WTC11 (cell line): ENCODE data around the gene TMEM235. TPM values are rescaled to one million over a fixed set of nuclear protein-coding genes. Genes with fewer than 3 reads are reported as not detected.

Source experiments
- ATAC-seq: fragments of 200-7000 bp; cut with Tn5 transposase; 2 replicates; pipeline ENCODE4 v1.10.0; 2021; ENCODE audit warnings: mild to moderate bottlenecking, moderate library complexity
- CTCF ChIA-PET: fragments of 300-600 bp; sonication (Branson Sonifier 250); formaldehyde crosslinking; loops from one replicate; lab custom pipeline; 2021; ENCODE audit warnings: antibody characterized with exemption; lab: Charles Lee
- POLR2A ChIA-PET: fragments of 350-600 bp; sonication (Branson Sonifier 250); formaldehyde crosslinking; loops from one replicate; lab custom pipeline; 2021; ENCODE audit warnings: antibody characterized with exemption; lab: Charles Lee
- DNase-seq: peaks from one replicate; pipeline ENCODE4 v3.0.0; 2021; ENCODE audit warnings: low spot score
- H3K27ac Mint-ChIP-seq: 2 replicates; pipeline ENCODE4 v1.8.0; 2021; ENCODE audit warnings: mixed read lengths
- H3K27me3 Mint-ChIP-seq: 2 replicates; pipeline ENCODE4 v1.8.0; 2021; ENCODE audit warnings: low read depth, mild to moderate bottlenecking, moderate library complexity, mixed read lengths
- H3K36me3 Mint-ChIP-seq: 2 replicates; pipeline ENCODE4 v1.8.0; 2021; ENCODE audit warnings: mixed read lengths
- H3K4me1 Mint-ChIP-seq: 2 replicates; pipeline ENCODE4 v1.8.0; 2022; ENCODE audit warnings: mixed read lengths
- H3K4me3 Mint-ChIP-seq: 2 replicates; pipeline ENCODE4 v1.8.0; 2021; ENCODE audit warnings: mild to moderate bottlenecking, moderate library complexity, mixed read lengths
- H3K9me3 Mint-ChIP-seq: 2 replicates; pipeline ENCODE4 v1.8.0; 2021; ENCODE audit warnings: mixed read lengths
- CREB1 ChIP-seq: sonication (generic); formaldehyde crosslinking; IDR thresholded peaks from 2 replicates; pipeline ENCODE4 v1.8.0; 2023; ENCODE audit warnings: mild to moderate bottlenecking, missing genetic modification reagents
- ESRRA ChIP-seq: sonication (generic); formaldehyde crosslinking; IDR thresholded peaks from 2 replicates; pipeline ENCODE4 v1.8.1; 2022; ENCODE audit warnings: mild to moderate bottlenecking, missing genetic modification reagents, borderline replicate concordance
- RELA ChIP-seq: sonication (generic); formaldehyde crosslinking; IDR thresholded peaks from 2 replicates; pipeline ENCODE4 v1.8.1; 2022; ENCODE audit warnings: missing genetic modification reagents, mild to moderate bottlenecking, borderline replicate concordance
- SOX15 ChIP-seq: fragments of 250-450 bp; sonication (Bioruptor Pico); IDR thresholded peaks from 2 replicates; pipeline ENCODE4 v1.9.0; 2021; ENCODE audit warnings: mild to moderate bottlenecking
- ZBTB21 ChIP-seq: sonication (generic); formaldehyde crosslinking; IDR thresholded peaks from 2 replicates; pipeline ENCODE4 v1.8.1; 2023; ENCODE audit warnings: mild to moderate bottlenecking, missing genetic modification reagents, borderline replicate concordance
- total RNA-seq: library from RNA; stranded (reverse); gene quantifications from 3 replicates; pipeline ENCODE4 v1.2.3, GENCODE V29; 2021
- TF ChIP-seq, protein P1 (sequence below): sonication (generic); formaldehyde crosslinking; IDR thresholded peaks from 2 replicates; pipeline ENCODE4 v1.8.0; 2023; ENCODE audit warnings: missing genetic modification reagents, mild to moderate bottlenecking, borderline replicate concordance
- TF ChIP-seq, protein P2 (sequence below): fragments of 250-450 bp; sonication (Bioruptor Pico); conservative IDR thresholded peaks from 2 replicates; pipeline ENCODE4 v1.9.0; 2021; ENCODE audit warnings: mild to moderate bottlenecking
- TF ChIP-seq, protein P3 (sequence below): fragments of 250-450 bp; sonication (Bioruptor Pico); IDR thresholded peaks from 2 replicates; pipeline ENCODE4 v1.8.0; 2021; ENCODE audit warnings: mild to moderate bottlenecking
- TF ChIP-seq, protein P4 (sequence below): fragments of 250-450 bp; sonication (Bioruptor Pico); IDR thresholded peaks from 2 replicates; pipeline ENCODE4 v1.9.0; 2021; ENCODE audit warnings: mild to moderate bottlenecking
- TF ChIP-seq, protein P5 (sequence below): sonication (generic); formaldehyde crosslinking; IDR thresholded peaks from 2 replicates; pipeline ENCODE4 v1.8.0; 2022; ENCODE audit warnings: mild to moderate bottlenecking, missing genetic modification reagents
- TF ChIP-seq, protein P6 (sequence below): sonication (generic); formaldehyde crosslinking; IDR thresholded peaks from 2 replicates; pipeline ENCODE4 v1.8.1; 2023; ENCODE audit warnings: mild to moderate bottlenecking, moderate library complexity, missing genetic modification reagents
- TF ChIP-seq, protein P7 (sequence below): sonication (generic); formaldehyde crosslinking; IDR thresholded peaks from 2 replicates; pipeline ENCODE4 v1.8.0; 2022; ENCODE audit warnings: missing genetic modification reagents
- TF ChIP-seq, protein P8 (sequence below): sonication (generic); formaldehyde crosslinking; conservative IDR thresholded peaks from 2 replicates; pipeline ENCODE4 v1.8.1; 2023; ENCODE audit warnings: mild to moderate bottlenecking, low read depth, missing genetic modification reagents, moderate library complexity
- TF ChIP-seq, protein P9 (sequence below): sonication (generic); formaldehyde crosslinking; IDR thresholded peaks from 2 replicates; pipeline ENCODE4 v1.8.1; 2022; ENCODE audit warnings: mild to moderate bottlenecking, moderate library complexity, missing genetic modification reagents

The TMEM235 gene
- total RNA-seq, 1 experiment from 2014 or later: 0.24 TPM

DNA sequence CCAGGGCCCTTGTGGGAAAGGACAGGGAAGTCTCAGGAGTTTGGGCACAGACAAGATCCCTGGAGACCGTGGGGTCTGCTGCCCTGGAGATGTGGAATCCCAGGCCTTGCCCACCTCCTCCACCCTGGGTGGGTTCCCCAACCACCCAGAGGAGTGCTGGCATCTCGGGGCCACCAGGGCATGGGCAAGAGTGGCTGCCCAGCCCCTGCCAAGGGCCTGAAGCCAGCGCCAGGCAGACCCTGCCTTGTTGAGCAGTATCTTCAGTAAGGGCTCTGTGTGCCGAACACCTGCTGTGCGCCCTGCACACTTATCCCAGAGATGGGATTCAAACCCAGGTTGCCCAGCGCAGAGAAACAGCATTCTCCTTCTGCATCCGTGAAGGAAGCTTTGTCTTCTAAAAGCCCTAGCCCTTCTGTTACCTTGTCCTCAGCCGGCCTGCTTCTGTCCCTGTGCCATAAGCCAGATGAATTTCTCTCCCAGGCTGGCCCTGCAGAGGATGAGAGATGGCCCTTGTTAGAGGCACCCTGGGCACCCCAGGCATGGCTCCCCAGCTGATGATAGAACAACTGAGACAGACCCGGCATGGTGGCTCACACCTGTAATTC lies 32.4 kb downstream of the TMEM235 start (continued):
- TF ChIP-seq, protein P1, sequence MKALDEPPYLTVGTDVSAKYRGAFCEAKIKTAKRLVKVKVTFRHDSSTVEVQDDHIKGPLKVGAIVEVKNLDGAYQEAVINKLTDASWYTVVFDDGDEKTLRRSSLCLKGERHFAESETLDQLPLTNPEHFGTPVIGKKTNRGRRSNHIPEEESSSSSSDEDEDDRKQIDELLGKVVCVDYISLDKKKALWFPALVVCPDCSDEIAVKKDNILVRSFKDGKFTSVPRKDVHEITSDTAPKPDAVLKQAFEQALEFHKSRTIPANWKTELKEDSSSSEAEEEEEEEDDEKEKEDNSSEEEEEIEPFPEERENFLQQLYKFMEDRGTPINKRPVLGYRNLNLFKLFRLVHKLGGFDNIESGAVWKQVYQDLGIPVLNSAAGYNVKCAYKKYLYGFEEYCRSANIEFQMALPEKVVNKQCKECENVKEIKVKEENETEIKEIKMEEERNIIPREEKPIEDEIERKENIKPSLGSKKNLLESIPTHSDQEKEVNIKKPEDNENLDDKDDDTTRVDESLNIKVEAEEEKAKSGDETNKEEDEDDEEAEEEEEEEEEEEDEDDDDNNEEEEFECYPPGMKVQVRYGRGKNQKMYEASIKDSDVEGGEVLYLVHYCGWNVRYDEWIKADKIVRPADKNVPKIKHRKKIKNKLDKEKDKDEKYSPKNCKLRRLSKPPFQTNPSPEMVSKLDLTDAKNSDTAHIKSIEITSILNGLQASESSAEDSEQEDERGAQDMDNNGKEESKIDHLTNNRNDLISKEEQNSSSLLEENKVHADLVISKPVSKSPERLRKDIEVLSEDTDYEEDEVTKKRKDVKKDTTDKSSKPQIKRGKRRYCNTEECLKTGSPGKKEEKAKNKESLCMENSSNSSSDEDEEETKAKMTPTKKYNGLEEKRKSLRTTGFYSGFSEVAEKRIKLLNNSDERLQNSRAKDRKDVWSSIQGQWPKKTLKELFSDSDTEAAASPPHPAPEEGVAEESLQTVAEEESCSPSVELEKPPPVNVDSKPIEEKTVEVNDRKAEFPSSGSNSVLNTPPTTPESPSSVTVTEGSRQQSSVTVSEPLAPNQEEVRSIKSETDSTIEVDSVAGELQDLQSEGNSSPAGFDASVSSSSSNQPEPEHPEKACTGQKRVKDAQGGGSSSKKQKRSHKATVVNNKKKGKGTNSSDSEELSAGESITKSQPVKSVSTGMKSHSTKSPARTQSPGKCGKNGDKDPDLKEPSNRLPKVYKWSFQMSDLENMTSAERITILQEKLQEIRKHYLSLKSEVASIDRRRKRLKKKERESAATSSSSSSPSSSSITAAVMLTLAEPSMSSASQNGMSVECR: no peak
- TF ChIP-seq, protein P2, sequence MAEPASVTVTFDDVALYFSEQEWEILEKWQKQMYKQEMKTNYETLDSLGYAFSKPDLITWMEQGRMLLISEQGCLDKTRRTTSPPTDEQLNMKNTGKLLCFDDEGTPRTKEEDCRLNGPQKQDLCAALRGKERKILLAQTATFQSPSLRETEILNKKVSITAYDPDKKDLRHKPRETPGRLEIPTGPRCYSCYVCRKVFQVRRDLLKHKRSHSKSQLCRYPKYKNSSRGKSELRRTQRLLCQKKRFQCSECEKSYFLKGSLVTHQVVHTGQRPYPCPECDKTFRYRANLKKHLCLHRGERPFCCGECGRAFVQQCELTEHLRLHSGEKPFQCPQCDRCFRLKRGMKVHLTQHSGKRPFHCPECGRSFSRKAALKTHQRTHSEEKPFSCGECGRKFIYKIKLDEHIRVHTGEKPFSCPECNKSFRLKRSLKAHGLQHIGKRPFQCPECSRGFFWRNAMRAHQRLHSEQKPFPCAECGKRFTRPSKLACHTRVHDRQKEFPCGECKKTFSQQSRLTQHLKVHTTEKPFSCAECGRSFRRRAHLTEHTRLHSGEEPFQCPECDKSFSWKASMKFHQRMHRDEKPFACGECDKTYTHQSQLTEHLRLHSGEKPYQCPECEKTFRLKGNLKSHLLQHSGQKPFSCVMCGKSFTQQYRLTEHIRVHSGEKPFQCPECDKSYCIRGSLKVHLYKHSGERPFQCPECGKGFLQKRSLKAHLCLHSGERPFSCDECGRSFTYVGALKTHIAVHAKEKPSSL (CRISPR knock-in tag): no peak
- TF ChIP-seq, protein P3, sequence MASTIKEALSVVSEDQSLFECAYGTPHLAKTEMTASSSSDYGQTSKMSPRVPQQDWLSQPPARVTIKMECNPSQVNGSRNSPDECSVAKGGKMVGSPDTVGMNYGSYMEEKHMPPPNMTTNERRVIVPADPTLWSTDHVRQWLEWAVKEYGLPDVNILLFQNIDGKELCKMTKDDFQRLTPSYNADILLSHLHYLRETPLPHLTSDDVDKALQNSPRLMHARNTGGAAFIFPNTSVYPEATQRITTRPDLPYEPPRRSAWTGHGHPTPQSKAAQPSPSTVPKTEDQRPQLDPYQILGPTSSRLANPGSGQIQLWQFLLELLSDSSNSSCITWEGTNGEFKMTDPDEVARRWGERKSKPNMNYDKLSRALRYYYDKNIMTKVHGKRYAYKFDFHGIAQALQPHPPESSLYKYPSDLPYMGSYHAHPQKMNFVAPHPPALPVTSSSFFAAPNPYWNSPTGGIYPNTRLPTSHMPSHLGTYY (CRISPR knock-in tag): no peak
- TF ChIP-seq ZBTB21: no peak
- no peak for TF ChIP-seq RELA (CRISPR knock-in tag)
- TF ChIP-seq, all 79 proteins: peak for 0

DNA sequence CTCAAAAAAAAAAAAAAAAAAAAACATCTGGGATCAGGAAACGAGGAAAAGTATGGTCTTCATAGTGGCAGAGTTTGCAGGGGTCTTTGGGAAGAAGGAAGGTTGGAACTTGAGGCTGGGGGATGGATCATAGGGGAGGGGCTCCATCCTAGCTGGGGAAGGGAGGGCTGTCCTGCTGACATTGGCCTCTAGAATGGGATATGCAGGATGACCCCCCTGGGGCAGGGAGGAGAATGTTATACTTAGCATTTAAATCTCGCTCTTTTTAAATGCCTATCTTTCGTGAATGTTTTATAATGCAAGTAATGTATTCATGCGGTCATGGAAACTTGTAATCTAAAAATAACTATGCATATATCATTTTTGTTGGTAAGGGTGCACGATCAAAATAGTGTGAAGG lies 33.2 kb downstream of the TMEM235 start:
- Mint-ChIP-seq H3K4me1 (peaks cover 49% of the 10 kb centered on the region), H3K4me3 (no peak overlapping the region), H3K27me3 (peaks cover 2% of the 10 kb centered on the region; the same call in 1 of the 2 replicates), H3K9me3 (no peaks in the 10 kb centered on the region), H3K27ac (peak overlapping the region; percentile 14; the same call in 1 of the 2 replicates), H3K36me3 (no peaks in the 10 kb centered on the region)
- DNase-seq (no peak), ATAC-seq (no peak)
- ChIA-PET CTCF (interaction anchor here (0.7 kb wide), 1 partner anchor 95 kb away, joined by 3 read pairs; the partner anchor contains the start of gene SOCS3), POLR2A (interaction anchor here (0.6 kb wide), 2 partner anchors 105 to 1230 kb away, joined by 4 to 8 read pairs; no protein-coding TSS in a partner anchor)
- TF ChIP-seq, protein P4, sequence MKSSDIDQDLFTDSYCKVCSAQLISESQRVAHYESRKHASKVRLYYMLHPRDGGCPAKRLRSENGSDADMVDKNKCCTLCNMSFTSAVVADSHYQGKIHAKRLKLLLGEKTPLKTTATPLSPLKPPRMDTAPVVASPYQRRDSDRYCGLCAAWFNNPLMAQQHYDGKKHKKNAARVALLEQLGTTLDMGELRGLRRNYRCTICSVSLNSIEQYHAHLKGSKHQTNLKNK (CRISPR knock-in tag): no peak
- TF ChIP-seq ESRRA (CRISPR knock-in tag) (no peak), SOX15 (no peak), CREB1 (CRISPR knock-in tag) (no peak)
- TF ChIP-seq, protein P5, sequence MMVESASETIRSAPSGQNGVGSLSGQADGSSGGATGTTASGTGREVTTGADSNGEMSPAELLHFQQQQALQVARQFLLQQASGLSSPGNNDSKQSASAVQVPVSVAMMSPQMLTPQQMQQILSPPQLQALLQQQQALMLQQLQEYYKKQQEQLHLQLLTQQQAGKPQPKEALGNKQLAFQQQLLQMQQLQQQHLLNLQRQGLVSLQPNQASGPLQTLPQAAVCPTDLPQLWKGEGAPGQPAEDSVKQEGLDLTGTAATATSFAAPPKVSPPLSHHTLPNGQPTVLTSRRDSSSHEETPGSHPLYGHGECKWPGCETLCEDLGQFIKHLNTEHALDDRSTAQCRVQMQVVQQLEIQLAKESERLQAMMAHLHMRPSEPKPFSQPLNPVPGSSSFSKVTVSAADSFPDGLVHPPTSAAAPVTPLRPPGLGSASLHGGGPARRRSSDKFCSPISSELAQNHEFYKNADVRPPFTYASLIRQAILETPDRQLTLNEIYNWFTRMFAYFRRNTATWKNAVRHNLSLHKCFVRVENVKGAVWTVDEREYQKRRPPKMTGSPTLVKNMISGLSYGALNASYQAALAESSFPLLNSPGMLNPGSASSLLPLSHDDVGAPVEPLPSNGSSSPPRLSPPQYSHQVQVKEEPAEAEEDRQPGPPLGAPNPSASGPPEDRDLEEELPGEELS (CRISPR knock-in tag): no peak
- TF ChIP-seq, protein P6, sequence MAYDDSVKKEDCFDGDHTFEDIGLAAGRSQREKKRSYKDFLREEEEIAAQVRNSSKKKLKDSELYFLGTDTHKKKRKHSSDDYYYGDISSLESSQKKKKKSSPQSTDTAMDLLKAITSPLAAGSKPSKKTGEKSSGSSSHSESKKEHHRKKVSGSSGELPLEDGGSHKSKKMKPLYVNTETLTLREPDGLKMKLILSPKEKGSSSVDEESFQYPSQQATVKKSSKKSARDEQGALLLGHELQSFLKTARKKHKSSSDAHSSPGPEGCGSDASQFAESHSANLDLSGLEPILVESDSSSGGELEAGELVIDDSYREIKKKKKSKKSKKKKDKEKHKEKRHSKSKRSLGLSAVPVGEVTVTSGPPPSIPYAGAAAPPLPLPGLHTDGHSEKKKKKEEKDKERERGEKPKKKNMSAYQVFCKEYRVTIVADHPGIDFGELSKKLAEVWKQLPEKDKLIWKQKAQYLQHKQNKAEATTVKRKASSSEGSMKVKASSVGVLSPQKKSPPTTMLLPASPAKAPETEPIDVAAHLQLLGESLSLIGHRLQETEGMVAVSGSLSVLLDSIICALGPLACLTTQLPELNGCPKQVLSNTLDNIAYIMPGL (CRISPR knock-in tag): no peak
- TF ChIP-seq, protein P7, sequence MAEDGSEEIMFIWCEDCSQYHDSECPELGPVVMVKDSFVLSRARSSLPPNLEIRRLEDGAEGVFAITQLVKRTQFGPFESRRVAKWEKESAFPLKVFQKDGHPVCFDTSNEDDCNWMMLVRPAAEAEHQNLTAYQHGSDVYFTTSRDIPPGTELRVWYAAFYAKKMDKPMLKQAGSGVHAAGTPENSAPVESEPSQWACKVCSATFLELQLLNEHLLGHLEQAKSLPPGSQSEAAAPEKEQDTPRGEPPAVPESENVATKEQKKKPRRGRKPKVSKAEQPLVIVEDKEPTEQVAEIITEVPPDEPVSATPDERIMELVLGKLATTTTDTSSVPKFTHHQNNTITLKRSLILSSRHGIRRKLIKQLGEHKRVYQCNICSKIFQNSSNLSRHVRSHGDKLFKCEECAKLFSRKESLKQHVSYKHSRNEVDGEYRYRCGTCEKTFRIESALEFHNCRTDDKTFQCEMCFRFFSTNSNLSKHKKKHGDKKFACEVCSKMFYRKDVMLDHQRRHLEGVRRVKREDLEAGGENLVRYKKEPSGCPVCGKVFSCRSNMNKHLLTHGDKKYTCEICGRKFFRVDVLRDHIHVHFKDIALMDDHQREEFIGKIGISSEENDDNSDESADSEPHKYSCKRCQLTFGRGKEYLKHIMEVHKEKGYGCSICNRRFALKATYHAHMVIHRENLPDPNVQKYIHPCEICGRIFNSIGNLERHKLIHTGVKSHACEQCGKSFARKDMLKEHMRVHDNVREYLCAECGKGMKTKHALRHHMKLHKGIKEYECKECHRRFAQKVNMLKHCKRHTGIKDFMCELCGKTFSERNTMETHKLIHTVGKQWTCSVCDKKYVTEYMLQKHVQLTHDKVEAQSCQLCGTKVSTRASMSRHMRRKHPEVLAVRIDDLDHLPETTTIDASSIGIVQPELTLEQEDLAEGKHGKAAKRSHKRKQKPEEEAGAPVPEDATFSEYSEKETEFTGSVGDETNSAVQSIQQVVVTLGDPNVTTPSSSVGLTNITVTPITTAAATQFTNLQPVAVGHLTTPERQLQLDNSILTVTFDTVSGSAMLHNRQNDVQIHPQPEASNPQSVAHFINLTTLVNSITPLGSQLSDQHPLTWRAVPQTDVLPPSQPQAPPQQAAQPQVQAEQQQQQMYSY: no peak
- TF ChIP-seq, protein P8, sequence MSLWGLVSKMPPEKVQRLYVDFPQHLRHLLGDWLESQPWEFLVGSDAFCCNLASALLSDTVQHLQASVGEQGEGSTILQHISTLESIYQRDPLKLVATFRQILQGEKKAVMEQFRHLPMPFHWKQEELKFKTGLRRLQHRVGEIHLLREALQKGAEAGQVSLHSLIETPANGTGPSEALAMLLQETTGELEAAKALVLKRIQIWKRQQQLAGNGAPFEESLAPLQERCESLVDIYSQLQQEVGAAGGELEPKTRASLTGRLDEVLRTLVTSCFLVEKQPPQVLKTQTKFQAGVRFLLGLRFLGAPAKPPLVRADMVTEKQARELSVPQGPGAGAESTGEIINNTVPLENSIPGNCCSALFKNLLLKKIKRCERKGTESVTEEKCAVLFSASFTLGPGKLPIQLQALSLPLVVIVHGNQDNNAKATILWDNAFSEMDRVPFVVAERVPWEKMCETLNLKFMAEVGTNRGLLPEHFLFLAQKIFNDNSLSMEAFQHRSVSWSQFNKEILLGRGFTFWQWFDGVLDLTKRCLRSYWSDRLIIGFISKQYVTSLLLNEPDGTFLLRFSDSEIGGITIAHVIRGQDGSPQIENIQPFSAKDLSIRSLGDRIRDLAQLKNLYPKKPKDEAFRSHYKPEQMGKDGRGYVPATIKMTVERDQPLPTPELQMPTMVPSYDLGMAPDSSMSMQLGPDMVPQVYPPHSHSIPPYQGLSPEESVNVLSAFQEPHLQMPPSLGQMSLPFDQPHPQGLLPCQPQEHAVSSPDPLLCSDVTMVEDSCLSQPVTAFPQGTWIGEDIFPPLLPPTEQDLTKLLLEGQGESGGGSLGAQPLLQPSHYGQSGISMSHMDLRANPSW (CRISPR knock-in tag): no peak
- TF ChIP-seq, protein P9, sequence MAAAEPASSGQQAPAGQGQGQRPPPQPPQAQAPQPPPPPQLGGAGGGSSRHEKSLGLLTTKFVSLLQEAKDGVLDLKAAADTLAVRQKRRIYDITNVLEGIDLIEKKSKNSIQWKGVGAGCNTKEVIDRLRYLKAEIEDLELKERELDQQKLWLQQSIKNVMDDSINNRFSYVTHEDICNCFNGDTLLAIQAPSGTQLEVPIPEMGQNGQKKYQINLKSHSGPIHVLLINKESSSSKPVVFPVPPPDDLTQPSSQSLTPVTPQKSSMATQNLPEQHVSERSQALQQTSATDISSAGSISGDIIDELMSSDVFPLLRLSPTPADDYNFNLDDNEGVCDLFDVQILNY (CRISPR knock-in tag): no peak
